Kidney (tissue), 14 donors: ENCODE measurements around the gene TCAIM. TPM values are rescaled to one million over a fixed set of nuclear protein-coding genes. Genes with fewer than 3 reads are reported as not detected.

ENCODE experiments used
- DNase-seq, 5 donors: peaks; one replicate each; pipeline ENCODE4 v3.0.0-alpha.2; 2013 to 2020
- FAIRE-seq: peaks from 2 replicates; lab custom pipeline; 2012; peaks lifted over from hg19 to GRCh38; lab: Jason Lieb, UNC
- H3K27ac ChIP-seq, 2 donors: one replicate each; pipeline ENCODE4 v1.7.0; 2013; ENCODE audit warnings: low read depth in 2 of 2, low read length in 2 of 2, inconsistent platforms in 1 of 2
- H3K27me3 ChIP-seq: one replicate; pipeline ENCODE4 v1.7.1; 2013; ENCODE audit warnings: low read length, inconsistent platforms; ENCODE audit not compliant: control insufficient read depth, insufficient read depth
- H3K36me3 ChIP-seq, 3 donors: one replicate each; pipeline versions ENCODE4 v1.7.0 to v1.7.1; 2013; ENCODE audit warnings: low read length in 3 of 3, control low read depth in 1 of 3, inconsistent platforms in 1 of 3; ENCODE audit not compliant: insufficient read depth in 3 of 3, control insufficient read depth in 2 of 3
- H3K4me1 ChIP-seq, 3 donors: one replicate each; pipeline versions ENCODE4 v1.7.0 to v1.7.1; 2013; ENCODE audit warnings: low read length in 3 of 3, inconsistent platforms in 1 of 3, low read depth in 1 of 3; ENCODE audit not compliant: control insufficient read depth in 2 of 3, insufficient read depth in 2 of 3
- H3K4me3 ChIP-seq, 3 donors: one replicate each; pipeline versions ENCODE4 v1.7.0 to v1.8.1; 2013; ENCODE audit warnings: low read length in 3 of 3, control low read depth in 1 of 3, inconsistent platforms in 1 of 3
- H3K9ac ChIP-seq, 3 donors: one replicate each; pipeline versions ENCODE4 v1.7.0 to v1.7.1; 2013; ENCODE audit warnings: low read length in 3 of 3, control low read depth in 1 of 3, inconsistent platforms in 1 of 3
- H3K9me3 ChIP-seq, 3 donors: one replicate each; pipeline versions ENCODE4 v1.7.0 to v1.7.1; 2013; ENCODE audit warnings: low read length in 3 of 3, control low read depth in 1 of 3, inconsistent platforms in 1 of 3; ENCODE audit not compliant: control insufficient read depth in 2 of 3, insufficient read depth in 1 of 3
- CTCF ChIP-seq: IDR thresholded peaks from 3 replicates; pipeline ENCODE4 v1.5.1; 2012; ENCODE audit warnings: mild to moderate bottlenecking, moderate library complexity, borderline replicate concordance; ENCODE audit not compliant: insufficient read depth; ENCODE audit errors: extremely low read depth
- intact Hi-C: fragments of 100-400 bp; cut with DNase I; formaldehyde crosslinking; loops from one replicate; pipeline ENCODE4 v1.11.1; 2022
- polyA plus RNA-seq: library from polyadenylated mRNA; stranded (reverse); fragments of 350-450 nt; fragmentation: Illumina TruSeq; extraction: RNeasy Lipid Tissue Mini Kit (QIAGEN cat#74804); gene quantifications from one replicate; pipeline ENCODE4 v1.2.3, GENCODE V29; 2014; ENCODE audit warnings: low read depth, low replicate concordance; ENCODE audit not compliant: insufficient read depth
- total RNA-seq: library from RNA; stranded (reverse); fragmentation: NEBNext Ultra II Directional; extraction: Animal tissue kit (Norgen Biotek cat#: 25700); gene quantifications from one replicate; pipeline ENCODE4 v1.2.1, GENCODE V29; 2021
- donor health status: control.
- donor health status: control.
- donor health status: control.
- donor health status: control.
- donor health status: control.
- donor health status: DM: yes; HTN: yes; CAD: no.
- donor health status: Normal renal cell carcinoma (clear cell type).

The TCAIM gene
- total and polyA plus RNA-seq, 2 donors from 2014 or later = 26.5 to 30.4 TPM

GRCh38 chr3:44442596-44443309 is 104.2 kb downstream of the TCAIM start:
- DNase-seq (no peak), FAIRE-seq (no peak)
- no peaks in the 10 kb centered on the region for H3K9me3 ChIP-seq
- no peak overlapping the region for H3K27ac ChIP-seq
- peaks cover 0 to 10% (median 9%) of the 10 kb centered on the region in 3 donors for H3K4me1 ChIP-seq
- H3K27me3 ChIP-seq = no peaks in the 10 kb centered on the region
- peaks cover 9 to 13% (median 12%) of the 10 kb centered on the region in 3 donors for H3K36me3 ChIP-seq
- TF ChIP-seq CTCF = no peak
- no peak overlapping the region for H3K9ac ChIP-seq
- no peak overlapping the region for H3K4me3 ChIP-seq
- intact Hi-C loops = no loop called here

- no peaks in the 10 kb centered on the region for H3K27me3 ChIP-seq
- TF ChIP-seq CTCF = no peak
- DNase-seq (no peak), FAIRE-seq (no peak)
- H3K4me3 ChIP-seq = no peak overlapping the region
- no peak overlapping the region for H3K27ac ChIP-seq
- H3K36me3 ChIP-seq = peaks cover 16 to 30% (median 29%) of the 10 kb centered on the region in 3 donors
- intact Hi-C loops = no loop called here
- no peaks in the 10 kb centered on the region for H3K9me3 ChIP-seq
- no peak overlapping the region for H3K9ac ChIP-seq
- peaks cover 0 to 7% (median 7%) of the 10 kb centered on the region in 3 donors for H3K4me1 ChIP-seq
These were observed 105.9 kb downstream of the TCAIM start for GRCh38 chr3:44444437-44444836.

- intact Hi-C loops = no loop called here
- no peak for FAIRE-seq
- no peak for DNase-seq
- no peak overlapping the region for H3K9ac ChIP-seq
- peaks cover 16 to 35% (median 35%) of the 10 kb centered on the region in 3 donors for H3K36me3 ChIP-seq
- no peaks in the 10 kb centered on the region for H3K27me3 ChIP-seq
- H3K9me3 ChIP-seq = no peaks in the 10 kb centered on the region
- no peak overlapping the region for H3K4me3 ChIP-seq
- peaks cover 0 to 2% (median under 1%) of the 10 kb centered on the region in 3 donors for H3K4me1 ChIP-seq
- TF ChIP-seq CTCF = no peak
- no peak overlapping the region for H3K27ac ChIP-seq
These were observed 106.5 kb downstream of the TCAIM start for GRCh38 chr3:44444896-44445691.
